Mucosa of descending colon (tissue), 3 donors: ENCODE data around the gene KRT85. TPM values are rescaled to one million over a fixed set of nuclear protein-coding genes. Genes with fewer than 3 reads are reported as not detected.

Source experiments
- ATAC-seq: fragments of 200-7000 bp; cut with Tn5 transposase; one replicate; pipeline ENCODE4 v1.9.1; 2020; ENCODE audit warnings: mild to moderate bottlenecking, moderate library complexity
- DNase-seq, 3 donors: peaks; one replicate each; pipeline ENCODE4 v3.0.0-alpha.2; 2020
- H3K36me3 ChIP-seq: fragments of 200-600 bp; one replicate; pipeline ENCODE4 v1.8.0; 2021; ENCODE audit warnings: low read depth, mild to moderate bottlenecking
- H3K4me1 ChIP-seq: fragments of 200-600 bp; one replicate; pipeline ENCODE4 v1.8.0; 2021; ENCODE audit warnings: low read depth, mild to moderate bottlenecking
- H3K4me3 ChIP-seq: fragments of 200-600 bp; one replicate; pipeline ENCODE4 v1.8.0; 2021; ENCODE audit warnings: mild to moderate bottlenecking
- H3K9me3 ChIP-seq: fragments of 200-600 bp; one replicate; pipeline ENCODE4 v1.8.0; 2021; ENCODE audit warnings: mild to moderate bottlenecking
- intact Hi-C, 2 donors: fragments of 100-400 bp; cut with DNase I in 1 of 2; cut with micrococcal nuclease in 1 of 2; formaldehyde crosslinking; loops; one replicate each; pipeline versions ENCODE4 v1.11.0 to v1.11.1; 2022; cut with DNase I, micrococcal nuclease
- total RNA-seq, 3 donors: library from RNA; stranded (reverse); fragmentation: NEBNext Ultra II Directional in 2 of 3; extraction: Animal tissue kit (Norgen Biotek cat#: 25700) in 2 of 3; gene quantifications; one replicate each; pipeline versions ENCODE4 v1.2.1 to v1.2.4, GENCODE V29; 2021 to 2023
- TF ChIP-seq, protein P1 (sequence below): fragments of 200-600 bp; IDR thresholded peaks from one replicate; pipeline ENCODE4 v1.8.0; 2022; ENCODE audit warnings: antibody characterized with exemption, mild to moderate bottlenecking
- donor health status: DM: no; HTN: no; CAD: no; lungs with moderate emphysema.
- donor health status: DM: no; HTN: no; CAD: no.
- donor health status: DM: no; HTN: yes; CAD: no.

The KRT85 gene
- total RNA-seq, 3 donors from 2014 or later = not detected

DNA sequence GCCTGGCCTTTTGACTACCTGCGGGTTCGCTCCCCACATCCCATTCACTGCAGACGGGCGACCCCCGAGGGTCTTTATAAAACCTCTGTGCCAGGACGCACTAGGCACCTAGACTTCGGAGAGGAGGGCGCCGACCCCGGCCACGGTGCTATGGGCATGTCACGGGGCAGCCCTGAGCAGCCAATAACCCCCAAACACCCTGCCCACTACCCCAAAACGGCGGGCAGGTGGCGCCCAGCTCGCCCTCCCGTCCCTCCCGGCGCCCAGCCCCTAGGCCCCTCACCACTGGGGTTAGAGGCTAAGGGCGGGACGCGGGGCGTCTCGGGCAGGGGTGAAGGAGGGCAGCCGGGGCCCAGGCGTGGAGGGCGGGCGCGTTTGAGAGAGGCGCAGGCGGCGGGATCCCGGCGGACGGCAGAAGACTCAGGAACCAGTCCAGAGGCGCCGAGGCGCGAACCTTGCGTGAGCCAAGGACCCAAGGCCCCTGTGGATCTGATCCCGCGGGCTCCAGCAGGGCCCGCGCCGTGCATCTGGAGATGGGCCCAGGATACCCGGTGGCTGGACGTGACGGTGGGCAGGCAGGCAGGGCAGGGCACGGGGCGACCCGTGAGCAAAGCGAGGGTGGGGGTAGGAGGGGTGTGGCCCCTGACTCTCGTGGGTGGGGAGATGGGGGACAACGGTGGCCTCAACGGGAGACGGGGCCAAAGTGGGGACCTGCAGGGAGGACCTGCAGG is 11.1 kb downstream of the KRT85 start:
- Histone ChIP-seq H3K36me3 (no peaks in the 10 kb centered on the region), H3K9me3 (no peaks in the 10 kb centered on the region), H3K4me3 (no peak overlapping the region), H3K4me1 (no peaks in the 10 kb centered on the region)
- intact Hi-C loops = no loop called here
- ATAC-seq = no peak
- DNase-seq = no peak
- TF ChIP-seq, protein P1, sequence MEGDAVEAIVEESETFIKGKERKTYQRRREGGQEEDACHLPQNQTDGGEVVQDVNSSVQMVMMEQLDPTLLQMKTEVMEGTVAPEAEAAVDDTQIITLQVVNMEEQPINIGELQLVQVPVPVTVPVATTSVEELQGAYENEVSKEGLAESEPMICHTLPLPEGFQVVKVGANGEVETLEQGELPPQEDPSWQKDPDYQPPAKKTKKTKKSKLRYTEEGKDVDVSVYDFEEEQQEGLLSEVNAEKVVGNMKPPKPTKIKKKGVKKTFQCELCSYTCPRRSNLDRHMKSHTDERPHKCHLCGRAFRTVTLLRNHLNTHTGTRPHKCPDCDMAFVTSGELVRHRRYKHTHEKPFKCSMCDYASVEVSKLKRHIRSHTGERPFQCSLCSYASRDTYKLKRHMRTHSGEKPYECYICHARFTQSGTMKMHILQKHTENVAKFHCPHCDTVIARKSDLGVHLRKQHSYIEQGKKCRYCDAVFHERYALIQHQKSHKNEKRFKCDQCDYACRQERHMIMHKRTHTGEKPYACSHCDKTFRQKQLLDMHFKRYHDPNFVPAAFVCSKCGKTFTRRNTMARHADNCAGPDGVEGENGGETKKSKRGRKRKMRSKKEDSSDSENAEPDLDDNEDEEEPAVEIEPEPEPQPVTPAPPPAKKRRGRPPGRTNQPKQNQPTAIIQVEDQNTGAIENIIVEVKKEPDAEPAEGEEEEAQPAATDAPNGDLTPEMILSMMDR = no peak

DNA sequence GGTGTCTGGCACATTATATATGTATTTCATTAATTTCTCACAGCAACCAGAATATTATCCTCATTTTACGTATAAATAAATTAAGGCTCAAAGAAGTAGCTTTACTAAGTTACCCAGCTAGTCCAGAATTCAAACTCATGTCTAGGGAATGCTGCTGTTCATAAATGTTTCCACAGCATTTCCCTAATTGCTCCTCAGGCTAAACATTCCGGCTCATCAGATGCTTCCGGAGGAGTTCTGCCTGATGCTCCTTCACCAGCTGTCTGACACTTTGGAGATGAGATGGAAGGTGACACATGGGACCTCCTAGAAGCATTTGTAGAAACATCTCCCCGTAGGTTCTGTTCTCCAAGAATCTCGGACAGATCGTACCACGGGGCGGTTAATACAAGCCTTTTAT is 12.1 kb downstream of the KRT85 start:
- TF ChIP-seq, protein P1 = no peak
- Histone ChIP-seq H3K4me1 (no peaks in the 10 kb centered on the region), H3K9me3 (no peaks in the 10 kb centered on the region), H3K4me3 (no peak overlapping the region), H3K36me3 (no peaks in the 10 kb centered on the region)
- no peak for DNase-seq
- ATAC-seq = no peak
- intact Hi-C loops = no loop called here

DNA sequence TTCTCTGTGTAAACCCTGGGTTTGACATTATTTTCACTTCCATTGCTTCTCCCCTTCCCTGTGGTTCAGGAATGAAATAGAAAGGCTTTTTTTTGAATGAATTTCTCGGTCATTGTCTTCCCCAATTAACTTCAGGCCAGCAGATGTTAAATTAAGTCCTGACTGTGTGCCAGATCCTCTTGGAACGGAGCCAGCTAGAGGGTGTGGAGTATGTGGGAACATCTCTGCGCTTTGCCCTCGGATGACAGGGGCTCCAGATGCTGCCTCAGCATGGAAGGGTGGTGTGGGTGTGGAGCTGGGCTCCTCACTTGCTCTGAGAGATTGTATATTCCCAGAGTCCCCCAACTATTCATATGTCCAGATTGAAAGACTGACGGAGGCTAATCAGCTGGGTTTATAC is 13.1 kb downstream of the KRT85 start:
- H3K4me1 ChIP-seq = no peaks in the 10 kb centered on the region
- H3K36me3 ChIP-seq = no peaks in the 10 kb centered on the region
- DNase-seq = no peak
- no peaks in the 10 kb centered on the region for H3K9me3 ChIP-seq
- TF ChIP-seq, protein P1 = no peak
- no peak overlapping the region for H3K4me3 ChIP-seq
- ATAC-seq = no peak
- intact Hi-C loops = no loop called here

DNA sequence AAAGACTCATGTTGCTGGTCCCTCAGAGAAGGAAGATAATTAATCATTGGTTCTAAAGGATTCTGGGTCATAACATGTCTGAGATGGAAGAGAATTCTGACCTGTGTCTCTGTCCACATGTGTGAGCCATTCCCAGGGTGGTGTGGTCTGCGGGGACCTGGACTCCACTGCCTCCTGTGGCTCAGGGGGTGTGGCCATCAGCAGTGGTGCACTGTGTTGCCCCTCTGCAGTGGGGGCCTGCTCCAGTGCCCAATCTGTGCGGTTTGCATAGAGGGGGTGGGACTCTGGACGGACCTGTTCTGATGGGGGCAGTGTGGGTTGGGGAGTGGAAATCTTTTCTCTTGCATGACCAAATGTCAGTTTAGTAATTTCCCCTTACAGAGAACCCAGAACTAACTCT is 13.5 kb downstream of the KRT85 start:
- Histone ChIP-seq H3K36me3 (no peaks in the 10 kb centered on the region), H3K4me3 (no peak overlapping the region), H3K4me1 (no peaks in the 10 kb centered on the region), H3K9me3 (no peaks in the 10 kb centered on the region)
- ATAC-seq = no peak
- no peak for DNase-seq
- intact Hi-C loops = no loop called here
- TF ChIP-seq, protein P1 = no peak

DNA sequence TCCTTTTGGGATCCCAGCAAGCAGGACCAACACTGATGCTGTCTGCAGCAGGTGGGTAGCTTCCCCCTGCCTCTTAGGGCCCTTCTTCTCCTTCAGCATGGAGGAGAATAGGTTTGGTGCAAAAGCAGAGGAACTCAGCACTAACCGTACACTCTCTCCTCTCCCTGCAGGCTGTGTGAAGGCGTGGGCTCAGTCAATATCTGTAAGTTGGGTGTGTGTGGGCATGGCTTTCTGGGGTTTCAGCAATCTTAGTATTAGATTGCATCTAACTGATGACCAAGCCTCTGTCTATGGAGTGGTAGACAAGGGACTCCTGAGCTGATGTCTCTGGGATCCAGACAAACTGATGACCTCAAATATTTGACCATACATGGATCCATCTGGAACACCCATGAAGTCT is 14.3 kb downstream of the KRT85 start:
- H3K4me3 ChIP-seq = no peak overlapping the region
- ATAC-seq = no peak
- H3K36me3 ChIP-seq = no peaks in the 10 kb centered on the region
- intact Hi-C loops = no loop called here
- no peaks in the 10 kb centered on the region for H3K9me3 ChIP-seq
- TF ChIP-seq, protein P1 = no peak
- H3K4me1 ChIP-seq = no peaks in the 10 kb centered on the region
- DNase-seq = no peak
